Fibroblast of lung (primary cell): ENCODE data around the gene PPP1R18. TPM values are rescaled to one million over a fixed set of nuclear protein-coding genes. Genes with fewer than 3 reads are reported as not detected.
A peak's percentile ranks its signal among the peaks of the same experiment; 100 is the strongest.

ENCODE experiments used
- DNase-seq, 2 donors: peaks; one replicate each; pipeline versions ENCODE4 v3.0.0 to v3.0.0-alpha.2; 2010; ENCODE audit warnings: low read depth in 2 of 2
- H2AFZ ChIP-seq: 2 replicates; pipeline ENCODE4 v1.5.1; 2012; ENCODE audit warnings: low read length, control low read depth, inconsistent platforms
- H3K27ac ChIP-seq: 2 replicates; pipeline ENCODE4 v1.5.1; 2011; ENCODE audit warnings: low read length, control low read depth; ENCODE audit not compliant: insufficient read depth
- H3K27me3 ChIP-seq: 2 replicates; pipeline ENCODE4 v1.5.1; 2011; ENCODE audit warnings: mild to moderate bottlenecking, low read length; ENCODE audit not compliant: control insufficient read depth, insufficient read depth
- H3K36me3 ChIP-seq: 2 replicates; pipeline ENCODE4 v1.5.1; 2011; ENCODE audit warnings: low read length; ENCODE audit not compliant: control insufficient read depth, insufficient read depth
- H3K4me1 ChIP-seq: 2 replicates; pipeline ENCODE4 v1.5.1; 2011; ENCODE audit warnings: low read length; ENCODE audit not compliant: control insufficient read depth, insufficient read depth; ENCODE audit errors: extremely low read depth
- H3K4me2 ChIP-seq: 2 replicates; pipeline ENCODE4 v1.5.1; 2011; ENCODE audit warnings: low read length, control low read depth; ENCODE audit not compliant: insufficient read depth; ENCODE audit errors: extremely low read depth
- H3K4me3 ChIP-seq, 4 experiments: fragments of 200-600 bp in 1 of 4; sonication (generic) in 1 of 4; replicated peaks in 1 of 4; 2 replicates each; pipeline ENCODE4 v1.5.1; 2011 to 2016; ENCODE audit warnings: low read length in 4 of 4, low read depth in 3 of 4, mild to moderate bottlenecking in 3 of 4, control low read depth in 2 of 4, inconsistent platforms in 1 of 4, mixed read lengths in 1 of 4; ENCODE audit not compliant: insufficient read depth in 1 of 4; ENCODE audit errors: control extremely low read depth in 1 of 4
- H3K79me2 ChIP-seq: 2 replicates; pipeline ENCODE4 v1.5.1; 2012; ENCODE audit warnings: mild to moderate bottlenecking, low read length, inconsistent platforms; ENCODE audit not compliant: control insufficient read depth, insufficient read depth
- H3K9ac ChIP-seq: 2 replicates; pipeline ENCODE4 v1.5.1; 2011; ENCODE audit warnings: mild to moderate bottlenecking, low read length, control low read depth; ENCODE audit not compliant: insufficient read depth
- H3K9me3 ChIP-seq: 2 replicates; pipeline ENCODE4 v1.5.1; 2012; ENCODE audit warnings: low read depth, low read length; ENCODE audit not compliant: control insufficient read depth, insufficient read depth
- H4K20me1 ChIP-seq: 2 replicates; pipeline ENCODE4 v1.5.1; 2011; ENCODE audit warnings: low read length; ENCODE audit not compliant: control insufficient read depth, insufficient read depth; ENCODE audit errors: extremely low read depth
- CTCF ChIP-seq, 2 donors: IDR thresholded peaks in 1 of 2; conservative IDR thresholded peaks in 1 of 2; 1 replicate in 1 of 2; 2 replicates in 1 of 2; pipeline ENCODE4 v1.5.1; 2011 to 2012; ENCODE audit warnings: low read length in 2 of 2, control low read depth in 1 of 2, inconsistent platforms in 1 of 2, low read depth in 1 of 2, mild to moderate bottlenecking in 1 of 2
- EZH2 ChIP-seq: IDR thresholded peaks from 2 replicates; pipeline ENCODE4 v1.5.1; 2012; ENCODE audit warnings: low read length, control low read depth, mild to moderate bottlenecking; ENCODE audit errors: missing control alignments
- polyA plus RNA-seq, 2 donors: library from polyadenylated mRNA; depleted of rRNA in 1 of 2; stranded (reverse) in 1 of 2; unstranded in 1 of 2; fragments of >200 nt; gene quantifications; 2 replicates each; pipeline ENCODE4 v1.2.1, GENCODE V29; 2011 to 2012; ENCODE audit warnings: missing spikeins in 1 of 2
- total RNA-seq: library from RNA; depleted of rRNA; stranded (reverse); fragments of >200 nt; gene quantifications from 2 replicates; pipeline ENCODE4 v1.2.1, GENCODE V29; 2014

The PPP1R18 gene
- total and polyA plus RNA-seq, 2 donors (not counting 1 experiment from before 2014, with no cell fraction given): 63.4 to 92.6 TPM

- TF ChIP-seq CTCF (conservative IDR thresholded peaks at IDR 0.05 in 1 of 2, IDR thresholded peaks at IDR 0.05 in 1 of 2; ENCODE audit: low read depth in 1 of 2, low read length in 2 of 2) (no peak), EZH2 (no peak)
- DNase-seq: peak; percentile 82 to 92
- Histone ChIP-seq H3K79me2 (peaks cover 11% of the 10 kb centered on the region), H3K9me3 (no peaks in the 10 kb centered on the region), H3K9ac (peak within 1 kb of the TSS; percentile 80), H3K27me3 (no peaks in the 10 kb centered on the region), H2AFZ (peak within 1 kb of the TSS; percentile 85), H3K4me2 (peak within 1 kb of the TSS; percentile 83), H3K36me3 (peaks cover 4% of the 10 kb centered on the region), H3K4me1 (peaks cover 4% of the 10 kb centered on the region), H3K4me3 (peak within 1 kb of the TSS; percentile 82 to 97 (median 96)), H4K20me1 (no peaks in the 10 kb centered on the region), H3K27ac (peak within 1 kb of the TSS; percentile 72)
Observed at GRCh38 chr6:30646450-30647241, 39.8 kb downstream of the PPP1R18 start, which contains the start of gene C6orf136. TSS of gene C6orf136 (plus strand) at chr6:30647133. CDS start at chr6:30647232, 99 bp downstream.

DNA sequence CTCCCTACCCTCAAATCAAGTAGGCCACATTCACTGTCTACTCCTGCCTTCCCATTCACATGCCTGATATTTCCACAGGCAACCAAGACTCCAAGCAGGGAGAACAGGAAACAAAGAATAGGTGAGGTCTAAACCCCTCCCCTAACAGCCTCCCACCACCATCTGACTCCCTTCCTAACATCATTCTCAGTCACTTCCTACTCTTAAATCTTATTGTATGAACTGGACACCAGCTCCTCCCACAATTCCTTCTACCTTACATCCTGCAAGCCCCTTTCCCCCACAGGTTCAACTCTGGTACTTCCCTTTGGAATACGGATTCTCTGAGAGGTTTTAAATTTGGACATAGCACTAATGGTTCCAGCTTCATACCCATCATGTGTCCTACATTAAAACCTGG lies 40.5 kb downstream of the PPP1R18 start:
- TF ChIP-seq EZH2: no peak
- no peak for TF ChIP-seq CTCF (conservative IDR thresholded peaks at IDR 0.05 in 1 of 2, IDR thresholded peaks at IDR 0.05 in 1 of 2; ENCODE audit: low read depth in 1 of 2, low read length in 2 of 2)
- Histone ChIP-seq H2AFZ (no peak overlapping the region), H3K4me2 (no peak overlapping the region), H3K9me3 (no peaks in the 10 kb centered on the region), H3K36me3 (peaks cover 4% of the 10 kb centered on the region), H3K27ac (no peak overlapping the region), H3K9ac (no peak overlapping the region), H3K79me2 (peaks cover 11% of the 10 kb centered on the region), H3K4me1 (peaks cover 4% of the 10 kb centered on the region), H3K4me3 (no peak overlapping the region), H3K27me3 (no peaks in the 10 kb centered on the region), H4K20me1 (no peaks in the 10 kb centered on the region)
- DNase-seq: no peak

DNA sequence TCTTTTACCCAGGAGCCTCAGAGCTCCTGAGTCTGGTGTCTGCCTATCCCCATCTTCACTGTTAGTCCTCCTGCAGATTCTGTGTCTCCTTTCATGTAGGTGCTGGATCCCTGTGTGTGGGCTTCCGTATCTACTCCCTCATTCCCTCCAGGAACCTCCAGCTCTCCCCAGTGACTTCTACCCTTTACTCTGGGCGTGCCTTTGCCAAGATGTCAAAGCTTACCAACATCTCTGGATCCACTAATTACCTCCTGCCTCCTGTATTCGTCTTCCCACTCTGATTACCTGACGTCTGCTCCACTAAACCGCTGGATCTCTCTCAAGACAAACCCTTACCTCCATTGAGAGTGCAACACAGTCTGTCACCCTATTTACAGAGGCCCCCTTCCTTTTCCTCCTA lies 41.7 kb downstream of the PPP1R18 start:
- Histone ChIP-seq H2AFZ (no peak overlapping the region), H3K4me3 (no peak overlapping the region), H3K9ac (no peak overlapping the region), H3K9me3 (no peaks in the 10 kb centered on the region), H4K20me1 (no peaks in the 10 kb centered on the region), H3K4me2 (no peak overlapping the region), H3K36me3 (peaks cover 4% of the 10 kb centered on the region), H3K27ac (no peak overlapping the region), H3K27me3 (no peaks in the 10 kb centered on the region), H3K4me1 (peaks cover 4% of the 10 kb centered on the region), H3K79me2 (peaks cover 11% of the 10 kb centered on the region)
- no peak for DNase-seq
- TF ChIP-seq CTCF (conservative IDR thresholded peaks at IDR 0.05 in 1 of 2, IDR thresholded peaks at IDR 0.05 in 1 of 2; ENCODE audit: low read depth in 1 of 2, low read length in 2 of 2): no peak
- no peak for TF ChIP-seq EZH2
